Astrocyte (in vitro differentiated cells and primary cell): Measurements from ENCODE around the gene ST6GALNAC5.

Experiments
- EZH2 ChIP-seq: IDR thresholded peaks from 2 replicates; pipeline ENCODE4 v1.6.1; 2012; ENCODE audit warnings: mild to moderate bottlenecking, low read length, inconsistent platforms; ENCODE audit not compliant: insufficient read depth
- TF ChIP-seq, protein P1 (sequence below): IDR thresholded peaks from 2 replicates; pipeline ENCODE4 v1.5.1; 2011; ENCODE audit warnings: low read depth, mild to moderate bottlenecking, inconsistent platforms, low read length, moderate library complexity; ENCODE audit not compliant: insufficient read depth

GRCh38 chr1:76841460-76841859 lies 25.8 kb upstream of the ST6GALNAC5 start:
- TF ChIP-seq EZH2, result no peak
- TF ChIP-seq, protein P1, sequence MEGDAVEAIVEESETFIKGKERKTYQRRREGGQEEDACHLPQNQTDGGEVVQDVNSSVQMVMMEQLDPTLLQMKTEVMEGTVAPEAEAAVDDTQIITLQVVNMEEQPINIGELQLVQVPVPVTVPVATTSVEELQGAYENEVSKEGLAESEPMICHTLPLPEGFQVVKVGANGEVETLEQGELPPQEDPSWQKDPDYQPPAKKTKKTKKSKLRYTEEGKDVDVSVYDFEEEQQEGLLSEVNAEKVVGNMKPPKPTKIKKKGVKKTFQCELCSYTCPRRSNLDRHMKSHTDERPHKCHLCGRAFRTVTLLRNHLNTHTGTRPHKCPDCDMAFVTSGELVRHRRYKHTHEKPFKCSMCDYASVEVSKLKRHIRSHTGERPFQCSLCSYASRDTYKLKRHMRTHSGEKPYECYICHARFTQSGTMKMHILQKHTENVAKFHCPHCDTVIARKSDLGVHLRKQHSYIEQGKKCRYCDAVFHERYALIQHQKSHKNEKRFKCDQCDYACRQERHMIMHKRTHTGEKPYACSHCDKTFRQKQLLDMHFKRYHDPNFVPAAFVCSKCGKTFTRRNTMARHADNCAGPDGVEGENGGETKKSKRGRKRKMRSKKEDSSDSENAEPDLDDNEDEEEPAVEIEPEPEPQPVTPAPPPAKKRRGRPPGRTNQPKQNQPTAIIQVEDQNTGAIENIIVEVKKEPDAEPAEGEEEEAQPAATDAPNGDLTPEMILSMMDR, result no peak
